ENCODE results near the gene DNM2.

- TF ChIP-seq ELK1 (CRISPR knock-in tag; IDR thresholded peaks at IDR 0.05), result no peak
- TF ChIP-seq ARNT (IDR thresholded peaks at IDR 0.05), result no peak
- no peak for TF ChIP-seq ZNF347 (CRISPR knock-in tag; IDR thresholded peaks at IDR 0.05; ENCODE audit: low read depth)
- no peak; the same call in 1 of the 2 replicates for TF ChIP-seq CEBPB (tag; IDR thresholded peaks at IDR 0.05)
- peak; percentile 52 for TF ChIP-seq ATF3 (IDR thresholded peaks at IDR 0.05)
- TF ChIP-seq ATF3 (CRISPR knock-in tag; conservative IDR thresholded peaks at IDR 0.05), result no peak
- no peak for TF ChIP-seq STAT6 (CRISPR knock-in tag; IDR thresholded peaks at IDR 0.05)
Measured at GRCh38 chr19:10749435-10750384, 31.8 kb downstream of the DNM2 start.
